Kidney (tissue), 2 donors: ENCODE measurements around the gene BACE1-AS. TPM values are rescaled to one million over a fixed set of nuclear protein-coding genes. Genes with fewer than 3 reads are reported as not detected.

Source experiments
- polyA plus RNA-seq: library from polyadenylated mRNA; stranded (reverse); fragments of 350-450 nt; fragmentation: Illumina TruSeq; extraction: RNeasy Lipid Tissue Mini Kit (QIAGEN cat#74804); gene quantifications from one replicate; pipeline ENCODE4 v1.2.3, GENCODE V29; 2014; ENCODE audit warnings: low read depth, low replicate concordance; ENCODE audit not compliant: insufficient read depth
- total RNA-seq: library from RNA; stranded (reverse); fragmentation: NEBNext Ultra II Directional; extraction: Animal tissue kit (Norgen Biotek cat#: 25700); gene quantifications from one replicate; pipeline ENCODE4 v1.2.1, GENCODE V29; 2021
- donor health status: DM: yes; HTN: yes; CAD: no.

BACE1-AS gene
- total and polyA plus RNA-seq, 2 donors from 2014 or later = 8.0 to 8.9 TPM

Other genes with a start within 250 kb of the BACE1-AS start
- gene SIK3, start 192.9 kb upstream of the BACE1-AS start, total RNA-seq = 50.7 TPM
- 12.3 TPM for gene SIK3, start 192.9 kb upstream of the BACE1-AS start, polyA plus RNA-seq
- 90.2 TPM for gene PAFAH1B2, start 147.1 kb upstream of the BACE1-AS start, total RNA-seq
- gene PAFAH1B2, start 147.1 kb upstream of the BACE1-AS start, polyA plus RNA-seq = 29.4 TPM
- 37.4 TPM for gene SIDT2, start 112.6 kb upstream of the BACE1-AS start, total RNA-seq
- gene SIDT2, start 112.6 kb upstream of the BACE1-AS start, polyA plus RNA-seq = 16.4 TPM
- gene TAGLN, start 92.0 kb upstream of the BACE1-AS start, total RNA-seq = 846 TPM
- 776 TPM for gene TAGLN, start 92.0 kb upstream of the BACE1-AS start, polyA plus RNA-seq
- gene PCSK7, start 59.3 kb upstream of the BACE1-AS start, total RNA-seq = 70.2 TPM
- 14.5 TPM for gene PCSK7, start 59.3 kb upstream of the BACE1-AS start, polyA plus RNA-seq
- 24.7 TPM for gene RNF214, start 58.7 kb upstream of the BACE1-AS start, total RNA-seq
- gene RNF214, start 58.7 kb upstream of the BACE1-AS start, polyA plus RNA-seq = 8.5 TPM
- gene BACE1, start 24.9 kb downstream of the BACE1-AS start, total RNA-seq = 24.5 TPM
- 11.7 TPM for gene BACE1, start 24.9 kb downstream of the BACE1-AS start, polyA plus RNA-seq
- 30.7 TPM for gene CEP164, start 36.5 kb downstream of the BACE1-AS start, total RNA-seq
- gene CEP164, start 36.5 kb downstream of the BACE1-AS start, polyA plus RNA-seq = 7.9 TPM